IMR-90 (cell line): ENCODE measurements around the gene DNAH3. TPM values are rescaled to one million over a fixed set of nuclear protein-coding genes. Genes with fewer than 3 reads are reported as not detected.
A peak's percentile ranks its signal among the peaks of the same experiment; 100 is the strongest.

Experiments
- ATAC-seq: fragments of 200-7000 bp; cut with Tn5 transposase; 2 replicates; pipeline ENCODE4 v1.9.1; 2020; ENCODE audit warnings: low read depth, mild to moderate bottlenecking, moderate library complexity
- BruUV-seq: library from RNA; stranded (reverse); fragments of 400-500 nt; replicated peaks from 2 replicates; lab custom pipeline; 2021; lab: Mats Ljungman, UMichigan
- CTCF ChIA-PET: fragments of 300-600 bp; formaldehyde crosslinking; extraction: SDS; loops from one replicate; lab custom pipeline; 2021; ENCODE audit warnings: antibody characterized with exemption; lab: Yijun Ruan, JAX
- POLR2A ChIA-PET: fragments of 300-600 bp; sonication (Branson Sonifier 250); formaldehyde crosslinking; loops from one replicate; lab custom pipeline; 2022; ENCODE audit warnings: antibody characterized with exemption; ENCODE audit not compliant: unreplicated experiment; lab: Charles Lee
- DNase-seq: peaks from one replicate; pipeline ENCODE4 v3.0.0; 2013
- H2AFZ ChIP-seq: replicated peaks from 2 replicates; pipeline ENCODE3; 2013; ENCODE audit warnings: low read length, mild to moderate bottlenecking; ENCODE audit not compliant: poor library complexity
- H2AK5ac ChIP-seq: 2 replicates; pipeline ENCODE4 v1.6.1; 2013; ENCODE audit warnings: low read depth, low read length, inconsistent platforms
- H2AK9ac ChIP-seq: replicated peaks from 2 replicates; pipeline ENCODE3; 2013; ENCODE audit warnings: mild to moderate bottlenecking, low read depth, low read length, moderate library complexity; ENCODE audit not compliant: poor library complexity
- H2BK120ac ChIP-seq: 2 replicates; pipeline ENCODE4 v1.6.1; 2013; ENCODE audit warnings: low read depth, low read length, inconsistent platforms
- H2BK15ac ChIP-seq: 3 replicates; pipeline ENCODE4 v1.6.1; 2013; ENCODE audit warnings: low read depth, low read length, inconsistent platforms
- H2BK20ac ChIP-seq: 2 replicates; pipeline ENCODE4 v1.6.1; 2013; ENCODE audit warnings: low read depth, mild to moderate bottlenecking, inconsistent platforms, low read length, moderate library complexity
- H2BK5ac ChIP-seq: 2 replicates; pipeline ENCODE4 v1.6.1; 2013; ENCODE audit warnings: mild to moderate bottlenecking, low read depth, low read length, inconsistent platforms; ENCODE audit not compliant: poor library complexity, severe bottlenecking
- H3K14ac ChIP-seq: replicated peaks from 2 replicates; pipeline ENCODE4 v1.6.1; 2013; ENCODE audit warnings: low read depth, low read length, inconsistent platforms
- H3K18ac ChIP-seq: 2 replicates; pipeline ENCODE4 v1.6.1; 2013; ENCODE audit warnings: low read depth, low read length, control low read depth
- H3K23ac ChIP-seq: 2 replicates; pipeline ENCODE4 v1.6.1; 2013; ENCODE audit warnings: low read depth, low read length, inconsistent platforms
- H3K27ac ChIP-seq: 2 replicates; pipeline ENCODE4 v1.5.1; 2013; ENCODE audit warnings: mild to moderate bottlenecking, control low read depth, low read length; ENCODE audit not compliant: insufficient read depth
- H3K27me3 ChIP-seq: 2 replicates; pipeline ENCODE4 v1.6.1; 2013; ENCODE audit warnings: low read length; ENCODE audit not compliant: control insufficient read depth, insufficient read depth
- H3K36me3 ChIP-seq: 2 replicates; pipeline ENCODE4 v1.6.1; 2013; ENCODE audit warnings: low read length, mixed read lengths; ENCODE audit not compliant: control insufficient read depth, insufficient read depth
- H3K4ac ChIP-seq: 2 replicates; pipeline ENCODE4 v1.6.1; 2013; ENCODE audit warnings: low read depth, low read length, inconsistent platforms
- H3K4me1 ChIP-seq: 2 replicates; pipeline ENCODE4 v1.6.1; 2013; ENCODE audit warnings: low read length, mixed read lengths; ENCODE audit not compliant: control insufficient read depth, insufficient read depth
- H3K4me2 ChIP-seq: 2 replicates; pipeline ENCODE4 v1.6.1; 2013; ENCODE audit warnings: low read depth, mild to moderate bottlenecking, control low read depth, low read length, moderate library complexity
- H3K4me3 ChIP-seq: 2 replicates; pipeline ENCODE4 v1.5.1; 2013; ENCODE audit warnings: low read depth, mild to moderate bottlenecking, control low read depth, low read length, moderate library complexity; ENCODE audit not compliant: insufficient read depth
- H3K56ac ChIP-seq: 2 replicates; pipeline ENCODE4 v1.6.1; 2013; ENCODE audit warnings: low read length, inconsistent platforms; ENCODE audit not compliant: insufficient read depth; ENCODE audit errors: extremely low read depth
- H3K79me1 ChIP-seq, 2 experiments: 2 replicates each; pipeline ENCODE4 v1.6.1; 2013; ENCODE audit warnings: low read length in 2 of 2, inconsistent platforms in 1 of 2, low read depth in 1 of 2
- H3K9ac ChIP-seq: 2 replicates; pipeline ENCODE4 v1.6.1; 2013; ENCODE audit warnings: low read depth, low read length, control low read depth
- H3K9me1 ChIP-seq: 2 replicates; pipeline ENCODE4 v1.6.1; 2013; ENCODE audit warnings: low read length, inconsistent platforms; ENCODE audit not compliant: insufficient read depth
- H3K9me3 ChIP-seq: 2 replicates; pipeline ENCODE4 v1.6.1; 2013; ENCODE audit warnings: low read length; ENCODE audit not compliant: control insufficient read depth, insufficient read depth
- H4K20me1 ChIP-seq: 2 replicates; pipeline ENCODE4 v1.6.1; 2013; ENCODE audit warnings: low read length, inconsistent platforms; ENCODE audit not compliant: insufficient read depth
- H4K5ac ChIP-seq: 2 replicates; pipeline ENCODE4 v1.6.1; 2013; ENCODE audit warnings: mild to moderate bottlenecking, low read depth, low read length, control low read depth
- H4K8ac ChIP-seq, 2 experiments: 2 replicates each; pipeline ENCODE4 v1.6.1; 2013; ENCODE audit warnings: low read depth in 2 of 2, low read length in 2 of 2, control low read depth in 1 of 2, inconsistent platforms in 1 of 2
- H4K91ac ChIP-seq: 2 replicates; pipeline ENCODE4 v1.6.1; 2013; ENCODE audit warnings: low read depth, low read length, inconsistent platforms; ENCODE audit not compliant: insufficient read depth
- CEBPB ChIP-seq: IDR thresholded peaks from 2 replicates; pipeline ENCODE4 v1.6.1; 2012; ENCODE audit warnings: low read depth, low read length, improper control_type of control experiment
- MAFK ChIP-seq: IDR thresholded peaks from 2 replicates; pipeline ENCODE4 v1.6.1; 2012; ENCODE audit warnings: low read depth, low read length, improper control_type of control experiment
- MXI1 ChIP-seq: IDR thresholded peaks from 2 replicates; pipeline ENCODE4 v1.6.1; 2012; ENCODE audit warnings: low read depth, mild to moderate bottlenecking, low read length, moderate library complexity, borderline replicate concordance
- POLR2A ChIP-seq: IDR thresholded peaks from 2 replicates; pipeline ENCODE4 v1.6.1; 2012; ENCODE audit warnings: mild to moderate bottlenecking, low read depth, low read length
- WGBS, 2 experiments: methylation state at CpG; one replicate each; pipeline versions ENCODE4 v1.1.5 to v1.1.7; 2013; ENCODE audit warnings: missing lambda C conversion rate in 2 of 2; ENCODE audit not compliant: insufficient read length in 1 of 2; ENCODE audit errors: extremely low coverage in 2 of 2; 5-methylcytosine and 5-hydroxymethylcytosine counted together
- dilution Hi-C: fragments of 300-500 bp; cut with HindIII; formaldehyde crosslinking; loops from one replicate; pipeline ENCODE4 v1.14.3; 2018; ENCODE audit warnings: low sequenced_read_pairs; ENCODE audit not compliant: unreplicated experiment
- in situ Hi-C: fragments of 300-500 bp; cut with MboI; formaldehyde crosslinking; loops from 3 replicates; pipeline ENCODE4 v1.14.3; 2019; ENCODE audit warnings: low sequenced_read_pairs, inconsistent platforms, mixed read lengths
- intact Hi-C: fragments of 100-400 bp; cut with micrococcal nuclease; formaldehyde crosslinking; loops from 2 replicates; pipeline ENCODE4 v1.10.0; 2022
- polyA plus RNA-seq, 3 experiments: library from polyadenylated mRNA; depleted of rRNA; stranded (reverse); fragments of >200 nt; gene quantifications; 2 replicates each; pipeline ENCODE4 v1.2.3, GENCODE V29; 2012; ENCODE audit warnings: low replicate concordance in 1 of 3
- total RNA-seq: library from RNA; depleted of rRNA; stranded (reverse); fragments of >200 nt; gene quantifications from 2 replicates; pipeline ENCODE4 v1.2.3, GENCODE V29; 2012
- TF ChIP-seq, protein P1 (sequence below): fragments of 150-350 bp; IDR thresholded peaks from 2 replicates; pipeline ENCODE4 v1.6.1; 2017; ENCODE audit warnings: mild to moderate bottlenecking, antibody characterized with exemption, low read length, low read depth

The DNAH3 gene
- total and polyA plus RNA-seq, 2 of the 4 experiments (the other 2 are of a cell fraction): not detected

DNA sequence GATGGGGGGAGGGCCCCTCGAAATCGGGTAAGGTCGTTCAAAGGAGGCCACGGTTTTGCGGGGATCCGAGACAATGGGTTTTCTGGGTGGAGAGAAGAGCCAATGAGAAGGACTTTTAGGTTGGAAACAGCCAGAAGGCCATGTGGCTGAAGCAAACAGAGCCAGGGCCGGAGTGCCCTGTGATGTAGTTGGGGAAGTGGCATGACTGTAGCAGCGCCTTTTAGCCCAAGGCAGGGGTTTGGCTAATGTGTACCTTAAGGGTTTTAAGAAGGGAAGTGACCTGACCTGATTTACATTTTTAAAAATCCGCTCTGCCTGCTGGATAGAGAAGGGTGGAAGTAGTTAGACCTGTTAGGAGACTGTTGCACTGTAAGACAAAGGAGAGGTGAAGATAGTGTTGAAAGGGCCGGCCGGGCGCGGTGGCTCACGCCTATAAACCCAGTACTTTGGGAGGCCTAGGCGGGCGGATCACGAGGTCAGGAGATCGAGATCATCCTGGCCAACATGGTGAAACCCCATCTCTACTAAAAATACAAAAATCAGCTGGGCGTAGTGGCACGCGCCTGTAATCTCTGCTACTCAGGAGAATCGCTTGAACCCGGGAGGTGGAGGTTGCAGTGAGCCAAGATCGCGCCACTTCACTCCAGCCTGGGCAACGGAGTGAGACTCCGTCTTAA lies 249.1 kb downstream of the DNAH3 start:
- Histone ChIP-seq H3K36me3 (no peaks in the 10 kb centered on the region; the same call in none of the 2 replicates), H2AK9ac (peak overlapping the region; percentile 96), H2AK5ac (peak overlapping the region; percentile 73), H3K9ac (peak overlapping the region; percentile 100), H3K4me2 (peak overlapping the region; percentile 96), H3K27ac (peak overlapping the region; percentile 99), H3K9me1 (peaks cover 17% of the 10 kb centered on the region), H3K4ac (peak overlapping the region; percentile 100), H3K9me3 (no peaks in the 10 kb centered on the region), H2AFZ (peak overlapping the region; percentile 97), H2BK15ac (peak overlapping the region; percentile 84; the same call in 2 of the 3 replicates), H2BK5ac (peak overlapping the region; percentile 99), H3K14ac (peak overlapping the region; percentile 100), H3K27me3 (no peaks in the 10 kb centered on the region), H2BK120ac (peak overlapping the region; percentile 100), H4K20me1 (peaks cover 26% of the 10 kb centered on the region), H4K5ac (peak overlapping the region; percentile 27), H3K23ac (peak overlapping the region; percentile 94), H3K4me3 (peak overlapping the region; percentile 100), H2BK20ac (no peak overlapping the region), H3K4me1 (peaks cover 16% of the 10 kb centered on the region), H3K18ac (peak overlapping the region; percentile 72), H3K56ac (peak overlapping the region; percentile 100), H4K8ac (peak overlapping the region; percentile 88 to 100), H4K91ac (peak overlapping the region; percentile 100), H3K79me1 (peaks cover 42 to 83% of the 10 kb centered on the region in 2 experiments)
- dilution Hi-C loops: no loop called here
- 8% methylated on average over 5 of the region's 27 CpGs; no CpG with 5 or more reads in 1 of the 2 experiments for WGBS, 2 experiments
- ChIA-PET CTCF (no interaction called here), POLR2A (no interaction called here)
- intact Hi-C loops: loop anchor here (2.0 to 5.0 kb wide), 2 partner anchors 187 to 256 kb away; partner anchors contain the start of gene LDAF1
- in situ Hi-C loops: no loop called here
- DNase-seq: peak; percentile 54
- ATAC-seq: no peak
- TF ChIP-seq CEBPB: no peak
- peak; percentile 66; the same call in 1 of the 2 replicates for TF ChIP-seq MXI1
- TF ChIP-seq MAFK: no peak
- TF ChIP-seq POLR2A: peak; percentile 6; the same call in 1 of the 2 replicates
- TF ChIP-seq, protein P1, sequence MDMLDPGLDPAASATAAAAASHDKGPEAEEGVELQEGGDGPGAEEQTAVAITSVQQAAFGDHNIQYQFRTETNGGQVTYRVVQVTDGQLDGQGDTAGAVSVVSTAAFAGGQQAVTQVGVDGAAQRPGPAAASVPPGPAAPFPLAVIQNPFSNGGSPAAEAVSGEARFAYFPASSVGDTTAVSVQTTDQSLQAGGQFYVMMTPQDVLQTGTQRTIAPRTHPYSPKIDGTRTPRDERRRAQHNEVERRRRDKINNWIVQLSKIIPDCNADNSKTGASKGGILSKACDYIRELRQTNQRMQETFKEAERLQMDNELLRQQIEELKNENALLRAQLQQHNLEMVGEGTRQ: peak; percentile 50
- no TSS peak for BruUV-seq
